ENCODE data around the gene TBC1D22A. TPM values are rescaled to one million over a fixed set of nuclear protein-coding genes. Genes with fewer than 3 reads are reported as not detected.
A peak's percentile ranks its signal among the peaks of the same experiment; 100 is the strongest.

The TBC1D22A gene
- total and polyA plus RNA-seq, 8 donors, result 13.3 to 53.1 (median 21.5) TPM

GRCh38 chr22:46876357-46876934 lies 114.0 kb downstream of the TBC1D22A start:
- 81 to 92% (median 87%) methylated on average over 5 to 7 of the region's 7 CpGs for WGBS, 5 donors
- no peak for DNase-seq
- TF ChIP-seq CTCF (IDR thresholded peaks at IDR 0.05), result no peak
- no peak overlapping the region for H3K27ac ChIP-seq
- no peak overlapping the region for H3K4me3 ChIP-seq
- peaks cover 0 to 6% (median 0%) of the 10 kb centered on the region in 4 donors for H3K9me3 ChIP-seq
- peaks cover 0 to 12% (median 3%) of the 10 kb centered on the region in 4 donors for H3K4me1 ChIP-seq
- intact Hi-C loops (cut with DNase I; ENCODE audit: low total_unique reads), result no loop called here
- no peaks in the 10 kb centered on the region for H3K27me3 ChIP-seq
- H3K36me3 ChIP-seq, result peaks cover 0 to 7% (median 3%) of the 10 kb centered on the region in 4 donors

GRCh38 chr22:46878191-46878948 lies 115.9 kb downstream of the TBC1D22A start:
- no peaks in the 10 kb centered on the region for H3K9me3 ChIP-seq
- TF ChIP-seq POLR2A (IDR thresholded peaks at IDR 0.05) (no peak), EP300 (IDR thresholded peaks at IDR 0.05) (no peak), POLR2AphosphoS5 (IDR thresholded peaks at IDR 0.05) (no peak)
- WGBS, 5 donors, result 84 to 87% (median 85%) methylated on average over 11 of the region's 11 CpGs
- no peak overlapping the region for H3K4me3 ChIP-seq
- intact Hi-C loops (cut with DNase I; ENCODE audit: low total_unique reads), result no loop called here
- peaks cover 0 to 7% (median 2%) of the 10 kb centered on the region in 4 donors for H3K36me3 ChIP-seq
- peaks cover 0 to 19% (median 3%) of the 10 kb centered on the region in 4 donors for H3K4me1 ChIP-seq
- peak in 1 of 2 donors; percentile 42 for DNase-seq
- no peak overlapping the region for H3K27ac ChIP-seq
- H3K27me3 ChIP-seq, result no peaks in the 10 kb centered on the region

- DNase-seq, result no peak
- intact Hi-C loops (cut with DNase I; ENCODE audit: low total_unique reads), result no loop called here
- TF ChIP-seq EP300 (IDR thresholded peaks at IDR 0.05) (no peak), POLR2A (IDR thresholded peaks at IDR 0.05) (no peak), POLR2AphosphoS5 (IDR thresholded peaks at IDR 0.05) (no peak), CTCF (IDR thresholded peaks at IDR 0.05) (no peak)
- Histone ChIP-seq H3K36me3 (peaks cover 0 to 14% (median 8%) of the 10 kb centered on the region in 4 donors), H3K27me3 (no peaks in the 10 kb centered on the region), H3K4me1 (peaks cover 0 to 19% (median 3%) of the 10 kb centered on the region in 4 donors), H3K4me3 (no peak overlapping the region), H3K9me3 (no peaks in the 10 kb centered on the region), H3K27ac (no peak overlapping the region)
- WGBS, 5 donors, result 67 to 78% (median 75%) methylated on average over 7 of the region's 7 CpGs
Observed at GRCh38 chr22:46879083-46879482, 116.6 kb downstream of the TBC1D22A start.

GRCh38 chr22:46881373-46882118 lies 119.1 kb downstream of the TBC1D22A start:
- Histone ChIP-seq H3K4me3 (no peak overlapping the region), H3K36me3 (peaks cover 0 to 35% (median 22%) of the 10 kb centered on the region in 4 donors), H3K27ac (no peak overlapping the region), H3K9me3 (no peaks in the 10 kb centered on the region), H3K4me1 (peaks cover 0 to 18% (median 2%) of the 10 kb centered on the region in 4 donors), H3K27me3 (no peaks in the 10 kb centered on the region)
- 91 to 96% (median 94%) methylated on average over 8 to 11 of the region's 11 CpGs for WGBS, 5 donors
- no peak for TF ChIP-seq EP300 (IDR thresholded peaks at IDR 0.05)
- TF ChIP-seq POLR2AphosphoS5 (IDR thresholded peaks at IDR 0.05), result no peak
- TF ChIP-seq CTCF (IDR thresholded peaks at IDR 0.05), result no peak
- TF ChIP-seq POLR2A (IDR thresholded peaks at IDR 0.05), result no peak
- no peak for DNase-seq
- intact Hi-C loops (cut with DNase I; ENCODE audit: low total_unique reads), result no loop called here
